Immature natural killer cell (primary cell): ENCODE results near the gene FRMD6. TPM values are rescaled to one million over a fixed set of nuclear protein-coding genes. Genes with fewer than 3 reads are reported as not detected.
"Not testable (repeated sequence)": the region's sequence is repeated elsewhere in the genome, so short reads cannot be mapped to it uniquely, and the experiment has no call there.

Experiments used
- DNase-seq, 3 donors: peaks; one replicate each; pipeline ENCODE4 v3.0.0; 2022; ENCODE audit warnings: mixed read lengths in 1 of 3
- H3K27ac Mint-ChIP-seq, 6 donors: one replicate each; pipeline ENCODE4 v1.8.0; 2020; ENCODE audit warnings: mixed read lengths in 6 of 6, mild to moderate bottlenecking in 5 of 6, inconsistent platforms in 4 of 6, moderate library complexity in 3 of 6
- H3K27me3 Mint-ChIP-seq, 3 donors: one replicate each; pipeline ENCODE4 v1.8.0; 2020 to 2021; ENCODE audit warnings: low read depth in 3 of 3, mild to moderate bottlenecking in 3 of 3, mixed read lengths in 3 of 3, moderate library complexity in 3 of 3, inconsistent platforms in 1 of 3
- H3K36me3 Mint-ChIP-seq, 3 donors: one replicate each; pipeline ENCODE4 v1.8.0; 2020; ENCODE audit warnings: mixed read lengths in 3 of 3, inconsistent platforms in 2 of 3, mild to moderate bottlenecking in 2 of 3
- H3K4me1 Mint-ChIP-seq, 2 donors: one replicate each; pipeline ENCODE4 v1.8.0; 2020; ENCODE audit warnings: inconsistent platforms in 2 of 2, mild to moderate bottlenecking in 2 of 2, mixed read lengths in 2 of 2, moderate library complexity in 1 of 2
- H3K4me3 Mint-ChIP-seq, 5 donors: one replicate each; pipeline ENCODE4 v1.8.0; 2020; ENCODE audit warnings: mild to moderate bottlenecking in 5 of 5, mixed read lengths in 5 of 5, inconsistent platforms in 3 of 5, moderate library complexity in 3 of 5
- H3K9me3 Mint-ChIP-seq, 6 donors: one replicate each; pipeline ENCODE4 v1.8.0; 2020; ENCODE audit warnings: mild to moderate bottlenecking in 6 of 6, mixed read lengths in 6 of 6, inconsistent platforms in 4 of 6, moderate library complexity in 3 of 6
- polyA plus RNA-seq, 3 donors: library from polyadenylated mRNA; unstranded; fragments of 300-500 nt; fragmentation: Illumina TruSeq; gene quantifications; one replicate each; pipeline ENCODE4 v1.2.3, GENCODE V29; 2021

Gene FRMD6
- polyA plus RNA-seq, 3 donors from 2014 or later, result 0.30 to 7.0 (median 0.84) TPM

DNA sequence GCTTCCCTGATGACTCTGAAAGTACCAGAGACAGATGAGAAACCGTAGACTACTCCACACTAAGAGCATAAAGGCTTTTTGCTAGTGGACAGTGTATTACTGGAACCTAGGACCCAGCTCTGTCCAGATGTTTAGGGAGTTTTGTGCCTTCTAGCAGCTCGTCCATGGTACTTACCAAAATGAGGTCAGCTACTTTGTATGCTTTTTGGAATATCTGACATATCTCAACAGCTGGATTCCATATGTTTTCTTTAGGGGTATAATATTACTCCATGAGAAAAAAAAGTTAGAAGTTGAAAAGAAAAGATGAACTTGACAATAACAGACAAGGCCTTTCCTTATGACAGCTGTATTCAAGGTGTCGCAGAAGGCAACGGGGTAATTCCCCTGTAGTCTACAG, 32.1 kb upstream of the FRMD6 start:
- H3K36me3 Mint-ChIP-seq, result peaks cover 0 to 6% (median 0%) of the 10 kb centered on the region in 3 donors
- no peak for DNase-seq
- no peak overlapping the region for H3K4me3 Mint-ChIP-seq
- peaks cover 0 to 9% (median 2%) of the 10 kb centered on the region in 3 donors for H3K27me3 Mint-ChIP-seq
- H3K4me1 Mint-ChIP-seq, result no peaks in the 10 kb centered on the region
- H3K27ac Mint-ChIP-seq, result no peak overlapping the region
- no peaks in the 10 kb centered on the region for H3K9me3 Mint-ChIP-seq

DNA sequence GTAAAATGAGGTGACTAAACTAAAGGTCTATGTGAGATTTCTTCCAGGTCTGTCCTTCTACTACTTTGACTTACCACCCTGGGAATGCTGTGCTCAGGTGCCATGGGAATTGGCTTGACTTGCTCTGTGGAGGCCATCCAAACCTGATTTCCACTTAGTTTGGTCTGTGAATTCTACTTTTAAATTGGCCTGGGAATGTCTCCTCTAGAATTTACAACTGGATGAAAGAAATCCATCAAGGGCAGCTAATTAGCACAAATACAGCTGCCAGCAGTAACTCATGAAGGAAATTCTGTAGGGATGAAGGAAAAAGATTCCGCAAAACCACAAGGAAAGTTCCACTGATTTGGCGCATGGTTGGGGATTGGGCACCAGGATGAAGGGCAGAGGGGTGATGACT, 31.7 kb upstream of the FRMD6 start:
- H3K36me3 Mint-ChIP-seq, result peaks cover 0 to 6% (median 0%) of the 10 kb centered on the region in 3 donors
- no peak overlapping the region for H3K4me3 Mint-ChIP-seq
- peaks cover 0 to 9% (median 2%) of the 10 kb centered on the region in 3 donors for H3K27me3 Mint-ChIP-seq
- H3K27ac Mint-ChIP-seq, result no peak overlapping the region
- H3K4me1 Mint-ChIP-seq, result no peaks in the 10 kb centered on the region
- H3K9me3 Mint-ChIP-seq, result no peaks in the 10 kb centered on the region
- DNase-seq, result no peak

- Mint-ChIP-seq H3K4me3 (no peak overlapping the region), H3K27me3 (peaks cover 2 to 5% (median 4%) of the 10 kb centered on the region in 3 donors), H3K4me1 (no peaks in the 10 kb centered on the region), H3K9me3 (no peaks in the 10 kb centered on the region), H3K36me3 (peaks cover 0 to 6% (median 0%) of the 10 kb centered on the region in 3 donors), H3K27ac (no peak overlapping the region)
- no peak for DNase-seq
These were observed 30.1 kb upstream of the FRMD6 start for GRCh38 chr14:51621654-51622053.

- H3K27ac Mint-ChIP-seq, result no peak overlapping the region
- H3K4me1 Mint-ChIP-seq, result peaks cover 0 to 2% of the 10 kb centered on the region in 2 donors
- no peaks in the 10 kb centered on the region for H3K9me3 Mint-ChIP-seq
- DNase-seq, result no peak
- H3K36me3 Mint-ChIP-seq, result peaks cover 0 to 6% (median 0%) of the 10 kb centered on the region in 3 donors
- no peak overlapping the region for H3K4me3 Mint-ChIP-seq
- peaks cover 2 to 5% (median 4%) of the 10 kb centered on the region in 3 donors for H3K27me3 Mint-ChIP-seq
These were observed 29.3 kb upstream of the FRMD6 start for GRCh38 chr14:51622376-51622775.

DNA sequence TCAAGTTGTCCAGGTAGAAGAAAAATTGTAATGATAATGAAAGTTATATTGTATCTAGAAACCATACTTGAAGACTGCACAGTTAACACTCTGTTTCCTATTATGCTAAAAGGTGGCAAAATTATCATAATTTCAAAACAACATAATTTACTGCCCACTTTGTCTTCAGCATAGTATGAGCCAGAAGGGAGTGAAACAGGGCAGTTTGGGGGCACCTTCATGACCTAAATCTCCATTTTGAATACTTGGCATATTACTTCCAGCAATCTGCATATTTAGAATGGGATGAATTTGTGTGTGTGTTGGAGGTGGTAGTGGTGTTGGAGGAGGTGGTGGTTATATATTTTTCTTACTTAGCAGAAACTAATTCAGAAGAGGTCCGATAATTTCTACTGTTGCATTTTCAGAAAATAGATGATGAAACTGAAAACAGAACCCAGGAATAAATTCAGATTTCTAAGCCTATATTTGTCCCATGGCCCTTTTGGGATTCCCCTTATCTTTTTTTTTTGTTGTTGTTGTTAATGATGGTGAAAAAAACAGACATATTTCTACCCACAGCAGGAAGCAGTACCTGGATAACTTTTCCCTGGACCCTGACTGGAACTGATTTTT, 26.6 kb upstream of the FRMD6 start:
- Mint-ChIP-seq H3K4me1 (peaks cover 0 to 2% of the 10 kb centered on the region in 2 donors), H3K36me3 (peaks cover 0 to 3% (median 0%) of the 10 kb centered on the region in 3 donors), H3K27me3 (peaks cover 4 to 5% (median 4%) of the 10 kb centered on the region in 3 donors), H3K4me3 (no peak overlapping the region), H3K9me3 (no peaks in the 10 kb centered on the region), H3K27ac (no peak overlapping the region)
- DNase-seq, result no peak

DNA sequence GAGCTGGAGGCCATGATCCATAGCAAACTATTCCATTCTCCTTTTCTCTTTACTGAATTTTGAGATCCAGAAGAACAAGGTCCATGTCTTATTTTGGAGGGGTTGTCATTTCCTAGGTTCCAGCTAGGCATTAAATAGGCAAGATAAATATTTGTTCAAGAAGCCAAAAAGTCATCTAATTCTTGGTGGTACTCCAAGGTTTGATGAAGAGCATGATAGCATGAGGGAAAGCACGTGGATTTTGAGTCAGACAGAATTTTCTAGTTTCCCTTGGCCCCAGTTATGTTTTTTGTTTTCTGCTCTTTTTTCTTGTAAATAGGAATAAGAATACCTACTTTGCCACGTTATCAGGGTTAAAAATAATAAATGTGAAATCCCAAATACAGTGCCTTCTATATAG, 25.5 kb upstream of the FRMD6 start:
- DNase-seq, result no peak
- Mint-ChIP-seq H3K4me3 (no peak overlapping the region), H3K27ac (no peak overlapping the region), H3K27me3 (peaks cover 4 to 5% (median 4%) of the 10 kb centered on the region in 3 donors), H3K4me1 (peaks cover 0 to 2% of the 10 kb centered on the region in 2 donors), H3K36me3 (peaks cover 0 to 3% (median 0%) of the 10 kb centered on the region in 3 donors), H3K9me3 (no peaks in the 10 kb centered on the region)

- Mint-ChIP-seq H3K9me3 (no peaks in the 10 kb centered on the region), H3K4me1 (peaks cover 0 to 2% of the 10 kb centered on the region in 2 donors), H3K4me3 (no peak overlapping the region), H3K27ac (no peak overlapping the region), H3K36me3 (peaks cover 0 to 3% (median 0%) of the 10 kb centered on the region in 3 donors), H3K27me3 (peaks cover 4 to 10% (median 4%) of the 10 kb centered on the region in 3 donors)
- no peak for DNase-seq
These were observed 24.9 kb upstream of the FRMD6 start for GRCh38 chr14:51626788-51627187.

GRCh38 chr14:51627313-51627712, 24.4 kb upstream of the FRMD6 start:
- no peak overlapping the region for H3K27ac Mint-ChIP-seq
- no peak for DNase-seq
- H3K9me3 Mint-ChIP-seq, result no peaks in the 10 kb centered on the region
- H3K4me1 Mint-ChIP-seq, result peaks cover 0 to 2% of the 10 kb centered on the region in 2 donors
- H3K27me3 Mint-ChIP-seq, result peaks cover 5 to 13% (median 6%) of the 10 kb centered on the region in 3 donors
- H3K4me3 Mint-ChIP-seq, result no peak overlapping the region
- peaks cover 0 to 3% (median 0%) of the 10 kb centered on the region in 3 donors for H3K36me3 Mint-ChIP-seq

DNA sequence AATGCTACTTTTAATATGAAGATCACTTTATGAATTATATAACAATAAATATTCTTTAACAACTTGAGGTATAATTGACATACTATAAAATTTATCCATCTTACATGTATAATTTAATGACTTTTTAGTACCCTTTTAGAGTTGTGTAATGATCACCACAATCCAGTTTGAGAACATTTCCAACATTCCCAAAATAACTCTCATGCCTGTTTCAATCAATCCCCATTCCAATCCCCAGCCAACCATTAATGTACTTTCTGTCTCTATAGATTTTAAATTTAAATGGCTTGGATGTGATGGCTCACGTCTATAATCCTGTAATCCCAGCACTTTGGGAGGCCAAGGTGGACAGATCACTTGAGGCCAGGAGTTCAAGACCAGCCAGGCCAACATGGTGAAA, 23.5 kb upstream of the FRMD6 start:
- Mint-ChIP-seq H3K36me3 (peaks cover 0 to 3% (median 0%) of the 10 kb centered on the region in 3 donors), H3K9me3 (no peaks in the 10 kb centered on the region), H3K4me1 (peaks cover 0 to 2% of the 10 kb centered on the region in 2 donors), H3K4me3 (no peak overlapping the region), H3K27ac (no peak overlapping the region), H3K27me3 (peaks cover 6 to 13% (median 6%) of the 10 kb centered on the region in 3 donors)
- no peak for DNase-seq

DNA sequence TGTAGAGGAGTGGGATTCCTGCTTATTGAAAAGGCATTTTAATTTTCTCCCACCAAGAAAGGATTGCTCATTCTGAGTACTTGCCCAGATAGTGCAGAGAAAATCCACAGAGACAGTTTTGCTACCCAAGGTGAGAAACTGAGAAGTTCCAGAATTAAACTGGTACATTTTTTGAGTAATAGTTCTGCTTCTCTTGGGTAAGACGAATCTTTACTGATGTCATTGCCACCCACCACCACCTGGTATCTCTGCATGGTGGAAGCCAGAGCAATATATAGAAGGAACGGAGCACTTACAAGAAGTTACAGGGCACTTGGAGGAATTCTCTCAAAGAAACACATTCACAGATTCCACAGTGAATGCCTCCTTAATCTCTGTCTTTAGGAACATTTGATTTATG, 20.7 kb upstream of the FRMD6 start:
- no peak overlapping the region for H3K4me3 Mint-ChIP-seq
- no peak overlapping the region for H3K27ac Mint-ChIP-seq
- peaks cover 0 to 2% of the 10 kb centered on the region in 2 donors for H3K4me1 Mint-ChIP-seq
- H3K9me3 Mint-ChIP-seq, result no peaks in the 10 kb centered on the region
- DNase-seq, result no peak
- peaks cover 6 to 19% (median 7%) of the 10 kb centered on the region in 3 donors for H3K27me3 Mint-ChIP-seq
- no peaks in the 10 kb centered on the region for H3K36me3 Mint-ChIP-seq

- H3K9me3 Mint-ChIP-seq, H3K36me3 Mint-ChIP-seq, DNase-seq, H3K4me3 Mint-ChIP-seq, H3K27ac Mint-ChIP-seq, H3K4me1 Mint-ChIP-seq: not testable (repeated sequence)
- H3K27me3 Mint-ChIP-seq, result peaks cover 8 to 27% (median 9%) of the 10 kb centered on the region in 3 donors
These were observed 18.4 kb upstream of the FRMD6 start for GRCh38 chr14:51633298-51633697.

DNA sequence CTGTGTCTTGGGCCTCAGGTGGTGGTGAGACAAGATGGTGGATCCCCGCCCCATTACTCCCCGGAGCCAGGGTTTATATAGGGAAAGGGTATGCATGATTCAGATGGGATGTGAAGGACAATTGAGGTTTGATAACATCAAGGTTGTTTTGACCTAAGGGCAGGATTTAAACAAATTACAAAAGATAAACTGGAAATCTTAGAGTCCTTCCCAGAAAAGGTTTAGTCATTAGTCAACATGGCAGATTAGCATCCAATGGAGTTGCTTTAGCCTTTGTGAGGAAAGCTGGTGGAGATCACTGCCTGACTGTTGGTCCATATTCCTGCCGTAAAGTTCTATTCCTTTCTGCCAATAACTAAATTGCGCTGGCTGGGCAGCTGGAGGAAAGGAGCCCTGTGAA, 15.6 kb upstream of the FRMD6 start:
- no peak overlapping the region for H3K27ac Mint-ChIP-seq
- no peak for DNase-seq
- no peaks in the 10 kb centered on the region for H3K36me3 Mint-ChIP-seq
- no peaks in the 10 kb centered on the region for H3K9me3 Mint-ChIP-seq
- H3K4me1 Mint-ChIP-seq, result no peaks in the 10 kb centered on the region
- H3K4me3 Mint-ChIP-seq, result no peak overlapping the region
- H3K27me3 Mint-ChIP-seq, result peaks cover 8 to 27% (median 10%) of the 10 kb centered on the region in 3 donors

GRCh38 chr14:51638071-51638944, 13.4 kb upstream of the FRMD6 start:
- no peak for DNase-seq
- Mint-ChIP-seq H3K36me3 (no peaks in the 10 kb centered on the region), H3K27ac (no peak overlapping the region), H3K4me1 (no peaks in the 10 kb centered on the region), H3K4me3 (no peak overlapping the region), H3K27me3 (peaks cover 7 to 19% (median 8%) of the 10 kb centered on the region in 3 donors), H3K9me3 (no peaks in the 10 kb centered on the region)

- H3K27ac Mint-ChIP-seq, result no peak overlapping the region
- H3K4me3 Mint-ChIP-seq, result no peak overlapping the region
- peaks cover 6 to 14% (median 9%) of the 10 kb centered on the region in 3 donors for H3K27me3 Mint-ChIP-seq
- no peaks in the 10 kb centered on the region for H3K9me3 Mint-ChIP-seq
- no peaks in the 10 kb centered on the region for H3K4me1 Mint-ChIP-seq
- no peaks in the 10 kb centered on the region for H3K36me3 Mint-ChIP-seq
- DNase-seq, result no peak
These were observed 11.9 kb upstream of the FRMD6 start for GRCh38 chr14:51639668-51640316.
